ENCODE results near the gene PRKCZ.

DNA sequence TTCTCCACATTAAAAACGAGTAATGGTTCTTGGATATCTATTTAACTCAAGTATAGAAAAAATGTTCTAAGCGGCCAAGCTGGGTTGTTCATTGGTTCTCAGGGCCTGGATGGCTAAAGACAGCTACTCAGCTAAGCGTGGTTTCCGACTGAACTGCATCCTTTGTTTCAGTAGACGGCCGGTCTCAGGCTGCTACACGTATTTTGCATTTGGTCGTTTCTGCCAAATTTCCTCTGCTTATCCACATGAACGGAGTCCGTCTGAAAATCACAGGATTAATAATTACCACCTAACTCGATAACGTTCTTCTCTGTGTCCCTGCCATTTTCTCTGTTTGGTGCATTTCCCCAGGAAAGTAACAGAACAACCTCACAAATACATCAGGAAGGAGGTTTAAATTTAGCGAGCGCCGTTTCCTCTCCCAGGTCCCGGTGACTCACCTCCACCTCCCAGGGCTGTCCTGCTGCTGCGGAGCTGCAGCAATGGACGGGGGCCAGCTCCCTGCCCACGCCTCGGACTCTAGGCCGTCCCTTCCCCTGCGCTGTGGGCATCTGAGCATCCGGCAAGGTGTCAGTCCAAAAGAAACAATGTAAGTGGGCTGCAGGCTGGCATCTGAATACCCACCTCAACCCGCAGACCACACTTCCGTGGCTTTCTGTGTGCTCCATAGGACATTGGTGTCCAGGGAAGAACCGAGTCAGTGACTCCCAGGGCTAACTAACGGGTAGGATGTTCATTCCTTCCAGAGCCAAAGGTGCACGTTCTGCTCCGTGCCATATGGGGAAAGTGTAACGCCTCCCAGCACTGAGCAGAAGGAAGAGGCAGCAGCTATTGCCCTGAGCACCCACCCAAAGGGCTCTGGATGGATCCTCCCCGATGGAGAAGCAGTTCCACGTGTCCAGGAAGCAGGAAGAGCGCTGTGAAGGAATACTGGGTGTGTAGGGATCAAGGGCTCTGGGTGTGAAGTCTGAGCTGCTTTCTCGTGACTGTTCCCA, 35.2 kb upstream of the PRKCZ start:
- no peak for TF ChIP-seq POLR2A (IDR thresholded peaks at IDR 0.05; ENCODE audit: extremely low read depth, insufficient read length)
- TF ChIP-seq, protein P1, sequence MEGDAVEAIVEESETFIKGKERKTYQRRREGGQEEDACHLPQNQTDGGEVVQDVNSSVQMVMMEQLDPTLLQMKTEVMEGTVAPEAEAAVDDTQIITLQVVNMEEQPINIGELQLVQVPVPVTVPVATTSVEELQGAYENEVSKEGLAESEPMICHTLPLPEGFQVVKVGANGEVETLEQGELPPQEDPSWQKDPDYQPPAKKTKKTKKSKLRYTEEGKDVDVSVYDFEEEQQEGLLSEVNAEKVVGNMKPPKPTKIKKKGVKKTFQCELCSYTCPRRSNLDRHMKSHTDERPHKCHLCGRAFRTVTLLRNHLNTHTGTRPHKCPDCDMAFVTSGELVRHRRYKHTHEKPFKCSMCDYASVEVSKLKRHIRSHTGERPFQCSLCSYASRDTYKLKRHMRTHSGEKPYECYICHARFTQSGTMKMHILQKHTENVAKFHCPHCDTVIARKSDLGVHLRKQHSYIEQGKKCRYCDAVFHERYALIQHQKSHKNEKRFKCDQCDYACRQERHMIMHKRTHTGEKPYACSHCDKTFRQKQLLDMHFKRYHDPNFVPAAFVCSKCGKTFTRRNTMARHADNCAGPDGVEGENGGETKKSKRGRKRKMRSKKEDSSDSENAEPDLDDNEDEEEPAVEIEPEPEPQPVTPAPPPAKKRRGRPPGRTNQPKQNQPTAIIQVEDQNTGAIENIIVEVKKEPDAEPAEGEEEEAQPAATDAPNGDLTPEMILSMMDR (IDR thresholded peaks at IDR 0.05; ENCODE audit: low read depth, low read length): no peak

Measured in NB4 (cell line).